Stimulated activated CD8-positive, alpha-beta memory T cell treated with anti-CD3 and anti-CD28 coated beads, Interleukin-4, amount 100 ng/mL, for 1 hour (primary cell): Measurements from ENCODE around the gene DENND2C.
"Not testable (repeated sequence)": the region's sequence is repeated elsewhere in the genome, so short reads cannot be mapped to it uniquely, and the experiment has no call there.

Experiments used
- DNase-seq, 2 donors: peaks; one replicate each; pipeline ENCODE4 v3.0.0-alpha.2; 2020; ENCODE audit warnings: low read depth in 2 of 2, low spot score in 1 of 2

The DENND2C gene

GRCh38 chr1:114607223-114607622, 62.6 kb downstream of the DENND2C start:
- no peak for DNase-seq

- no peak for DNase-seq
Measured at GRCh38 chr1:114597949-114598348, 71.9 kb downstream of the DENND2C start.

- DNase-seq, result no peak
Measured at GRCh38 chr1:114595602-114596001, 74.2 kb downstream of the DENND2C start.

GRCh38 chr1:114594046-114594445, 75.8 kb downstream of the DENND2C start:
- no peak for DNase-seq

GRCh38 chr1:114589122-114589521, 80.7 kb downstream of the DENND2C start:
- DNase-seq, result no peak

GRCh38 chr1:114588196-114588689, 81.6 kb downstream of the DENND2C start:
- DNase-seq, result no peak

- no peak for DNase-seq
Measured at GRCh38 chr1:114587203-114587991, 82.5 kb downstream of the DENND2C start.

- DNase-seq, result no peak
Measured at GRCh38 chr1:114586513-114587047, 83.3 kb downstream of the DENND2C start.

- no peak for DNase-seq
Measured at GRCh38 chr1:114585231-114585630, 84.6 kb downstream of the DENND2C start.

GRCh38 chr1:114581335-114582287, 88.2 kb downstream of the DENND2C start, which contains the start of gene BCAS2:
TSS of gene BCAS2 (minus strand) at chr1:114581615. CDS start at chr1:114581591, 24 bp downstream.
- DNase-seq, result peak; percentile 87 to 91

GRCh38 chr1:114574365-114574764, 95.5 kb downstream of the DENND2C start:
- DNase-seq, result no peak

GRCh38 chr1:114564141-114564540, 105.7 kb downstream of the DENND2C start:
- no peak for DNase-seq

GRCh38 chr1:114562978-114563510, 106.8 kb downstream of the DENND2C start:
- DNase-seq, result not testable (repeated sequence)

GRCh38 chr1:114561333-114561732, 108.5 kb downstream of the DENND2C start:
- DNase-seq, result no peak

- DNase-seq, result no peak
Measured at GRCh38 chr1:114559356-114559755, 110.5 kb downstream of the DENND2C start.

GRCh38 chr1:114558544-114558943, 111.3 kb downstream of the DENND2C start:
- no peak for DNase-seq

- no peak for DNase-seq
Measured at GRCh38 chr1:114554577-114554976, 115.3 kb downstream of the DENND2C start.

GRCh38 chr1:114552106-114552639, 117.7 kb downstream of the DENND2C start:
- no peak for DNase-seq

GRCh38 chr1:114551400-114551799, 118.4 kb downstream of the DENND2C start:
- DNase-seq, result no peak

GRCh38 chr1:114550336-114550735, 119.5 kb downstream of the DENND2C start:
- no peak for DNase-seq

- DNase-seq, result no peak
Measured at GRCh38 chr1:114549137-114549536, 120.7 kb downstream of the DENND2C start.
